HG03159 (cell line): ENCODE results near the gene TRAF4.
A peak's percentile ranks its signal among the peaks of the same experiment; 100 is the strongest.

ENCODE experiments used
- ATAC-seq: cut with Tn5 transposase; IDR thresholded peaks from one replicate; pipeline ENCODE4 v1.9.1; 2021; ENCODE audit warnings: mild to moderate bottlenecking, moderate library complexity; ENCODE audit not compliant: unreplicated experiment

TRAF4 gene

DNA sequence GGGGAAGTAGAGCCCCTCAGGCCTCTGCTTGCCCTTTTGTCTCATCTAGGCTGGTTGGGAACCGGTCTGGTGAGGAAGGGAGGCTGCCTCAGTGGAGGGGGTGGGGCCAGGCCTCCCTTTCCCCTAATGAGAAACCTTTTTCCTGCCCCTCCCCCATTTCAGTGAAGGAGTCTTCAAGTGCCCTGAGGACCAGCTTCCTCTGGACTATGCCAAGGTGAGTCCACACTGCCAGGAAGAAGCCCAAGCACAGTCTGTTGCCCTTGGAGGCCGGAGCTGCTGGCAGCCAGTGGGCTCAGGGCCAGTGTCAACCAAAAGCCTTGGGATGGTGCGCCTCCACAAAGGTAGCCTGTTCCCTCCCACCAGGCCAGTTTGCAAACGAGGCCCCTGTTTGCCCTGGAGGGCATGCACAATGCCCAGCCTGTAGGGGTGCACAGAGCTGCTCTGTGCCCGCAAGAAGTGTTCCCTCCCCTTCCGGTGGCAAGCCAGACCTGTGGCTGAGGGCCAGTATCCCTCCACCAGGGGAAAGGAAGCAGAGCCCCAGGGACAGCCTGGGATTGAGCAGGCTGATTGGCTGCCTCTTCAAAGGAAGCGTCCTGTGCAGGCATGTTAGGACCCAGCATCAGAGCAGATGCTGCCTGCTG is 3.4 kb downstream of the TRAF4 start:
- no peak for ATAC-seq

DNA sequence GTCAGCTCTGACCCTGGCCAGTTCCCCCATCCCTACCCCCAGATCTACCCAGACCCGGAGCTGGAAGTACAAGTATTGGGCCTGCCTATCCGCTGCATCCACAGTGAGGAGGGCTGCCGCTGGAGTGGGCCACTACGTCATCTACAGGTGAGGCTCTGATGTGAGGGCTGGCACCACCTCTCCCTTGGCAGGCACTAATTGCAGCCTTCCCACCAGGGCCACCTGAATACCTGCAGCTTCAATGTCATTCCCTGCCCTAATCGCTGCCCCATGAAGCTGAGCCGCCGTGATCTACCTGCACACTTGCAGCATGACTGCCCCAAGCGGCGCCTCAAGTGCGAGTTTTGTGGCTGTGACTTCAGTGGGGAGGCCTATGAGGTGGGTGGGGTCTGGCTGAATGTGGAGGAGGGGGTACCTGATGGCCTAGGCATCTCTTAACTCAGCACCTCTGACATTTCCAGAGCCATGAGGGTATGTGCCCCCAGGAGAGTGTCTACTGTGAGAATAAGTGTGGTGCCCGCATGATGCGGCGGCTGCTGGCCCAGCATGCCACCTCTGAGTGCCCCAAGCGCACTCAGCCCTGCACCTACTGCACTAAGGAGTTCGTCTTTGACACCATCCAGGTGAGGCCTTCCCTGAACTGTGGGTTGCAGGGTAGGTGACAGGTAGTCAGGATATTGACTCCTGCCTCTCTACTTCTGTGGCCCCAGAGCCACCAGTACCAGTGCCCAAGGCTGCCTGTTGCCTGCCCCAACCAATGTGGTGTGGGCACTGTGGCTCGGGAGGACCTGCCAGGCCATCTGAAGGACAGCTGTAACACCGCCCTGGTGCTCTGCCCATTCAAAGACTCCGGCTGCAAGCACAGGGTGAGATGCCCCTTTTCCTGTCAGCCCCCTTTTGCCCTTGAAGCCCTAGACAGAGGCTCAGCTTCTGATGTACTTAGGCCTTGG is 4.3 kb downstream of the TRAF4 start:
- no peak for ATAC-seq

DNA sequence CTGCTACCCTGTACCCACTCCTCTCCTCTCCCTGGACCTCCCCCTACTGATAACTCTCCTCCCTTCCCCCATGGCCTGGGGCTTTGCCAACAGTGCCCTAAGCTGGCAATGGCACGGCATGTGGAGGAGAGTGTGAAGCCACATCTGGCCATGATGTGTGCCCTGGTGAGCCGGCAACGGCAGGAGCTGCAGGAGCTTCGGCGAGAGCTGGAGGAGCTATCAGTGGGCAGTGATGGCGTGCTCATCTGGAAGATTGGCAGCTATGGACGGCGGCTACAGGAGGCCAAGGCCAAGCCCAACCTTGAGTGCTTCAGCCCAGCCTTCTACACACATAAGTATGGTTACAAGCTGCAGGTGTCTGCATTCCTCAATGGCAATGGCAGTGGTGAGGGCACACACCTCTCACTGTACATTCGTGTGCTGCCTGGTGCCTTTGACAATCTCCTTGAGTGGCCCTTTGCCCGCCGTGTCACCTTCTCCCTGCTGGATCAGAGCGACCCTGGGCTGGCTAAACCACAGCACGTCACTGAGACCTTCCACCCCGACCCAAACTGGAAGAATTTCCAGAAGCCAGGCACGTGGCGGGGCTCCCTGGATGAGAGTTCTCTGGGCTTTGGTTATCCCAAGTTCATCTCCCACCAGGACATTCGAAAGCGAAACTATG is 5.2 kb downstream of the TRAF4 start:
- no peak for ATAC-seq

DNA sequence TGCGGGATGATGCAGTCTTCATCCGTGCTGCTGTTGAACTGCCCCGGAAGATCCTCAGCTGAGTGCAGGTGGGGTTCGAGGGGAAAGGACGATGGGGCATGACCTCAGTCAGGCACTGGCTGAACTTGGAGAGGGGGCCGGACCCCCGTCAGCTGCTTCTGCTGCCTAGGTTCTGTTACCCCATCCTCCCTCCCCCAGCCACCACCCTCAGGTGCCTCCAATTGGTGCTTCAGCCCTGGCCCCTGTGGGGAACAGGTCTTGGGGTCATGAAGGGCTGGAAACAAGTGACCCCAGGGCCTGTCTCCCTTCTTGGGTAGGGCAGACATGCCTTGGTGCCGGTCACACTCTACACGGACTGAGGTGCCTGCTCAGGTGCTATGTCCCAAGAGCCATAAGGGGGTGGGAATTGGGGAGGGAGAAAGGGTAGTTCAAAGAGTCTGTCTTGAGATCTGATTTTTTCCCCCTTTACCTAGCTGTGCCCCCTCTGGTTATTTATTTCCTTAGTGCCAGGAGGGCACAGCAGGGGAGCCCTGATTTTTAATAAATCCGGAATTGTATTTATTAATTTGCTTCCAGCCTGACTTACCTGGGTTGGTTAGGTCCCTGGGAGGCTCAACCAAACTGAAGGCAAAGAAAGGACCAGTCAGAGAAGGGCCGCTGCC is 5.8 kb downstream of the TRAF4 start:
- no peak for ATAC-seq

DNA sequence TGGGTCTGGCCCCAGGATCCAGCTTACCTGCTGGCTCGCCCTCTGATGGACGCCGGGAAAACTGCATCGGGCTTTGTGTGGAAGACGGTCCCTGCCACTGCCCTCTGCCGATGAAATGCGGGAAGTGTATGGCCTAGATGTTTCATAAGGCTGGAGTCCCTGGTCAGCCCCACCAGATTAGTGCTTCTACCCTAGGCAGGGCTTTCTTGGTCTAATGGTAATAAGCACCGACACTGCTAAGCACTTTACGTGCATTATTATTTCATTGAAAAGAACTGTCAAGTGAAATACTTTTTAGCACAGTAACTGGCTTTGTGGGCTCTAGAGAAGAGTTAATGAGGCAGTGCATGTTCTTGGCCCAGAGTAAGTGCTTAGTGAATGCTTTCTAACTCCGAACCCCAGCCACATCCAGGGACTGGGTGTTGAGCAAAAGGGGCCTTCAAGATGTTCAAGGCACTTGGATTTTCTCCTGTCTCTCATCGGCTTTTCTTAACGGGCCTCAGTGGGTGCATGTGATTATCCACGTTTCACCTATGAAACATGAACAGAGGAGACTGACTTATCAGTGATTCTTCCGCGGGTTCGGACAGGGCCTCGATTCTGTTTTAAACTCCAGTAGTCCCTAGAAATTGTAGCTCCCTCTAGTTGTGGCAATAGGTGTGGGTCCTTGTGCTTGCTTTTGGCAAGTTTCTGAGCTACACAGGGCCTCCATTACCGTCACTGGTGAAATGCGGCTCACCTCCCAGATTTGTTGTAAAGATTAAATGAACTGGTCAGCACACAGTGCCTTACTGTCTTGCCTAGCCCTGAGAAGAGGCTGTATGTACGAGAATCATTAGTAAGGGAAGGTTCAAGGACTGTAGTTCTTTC is 6.6 kb downstream of the TRAF4 start:
- peak; percentile 58 for ATAC-seq

DNA sequence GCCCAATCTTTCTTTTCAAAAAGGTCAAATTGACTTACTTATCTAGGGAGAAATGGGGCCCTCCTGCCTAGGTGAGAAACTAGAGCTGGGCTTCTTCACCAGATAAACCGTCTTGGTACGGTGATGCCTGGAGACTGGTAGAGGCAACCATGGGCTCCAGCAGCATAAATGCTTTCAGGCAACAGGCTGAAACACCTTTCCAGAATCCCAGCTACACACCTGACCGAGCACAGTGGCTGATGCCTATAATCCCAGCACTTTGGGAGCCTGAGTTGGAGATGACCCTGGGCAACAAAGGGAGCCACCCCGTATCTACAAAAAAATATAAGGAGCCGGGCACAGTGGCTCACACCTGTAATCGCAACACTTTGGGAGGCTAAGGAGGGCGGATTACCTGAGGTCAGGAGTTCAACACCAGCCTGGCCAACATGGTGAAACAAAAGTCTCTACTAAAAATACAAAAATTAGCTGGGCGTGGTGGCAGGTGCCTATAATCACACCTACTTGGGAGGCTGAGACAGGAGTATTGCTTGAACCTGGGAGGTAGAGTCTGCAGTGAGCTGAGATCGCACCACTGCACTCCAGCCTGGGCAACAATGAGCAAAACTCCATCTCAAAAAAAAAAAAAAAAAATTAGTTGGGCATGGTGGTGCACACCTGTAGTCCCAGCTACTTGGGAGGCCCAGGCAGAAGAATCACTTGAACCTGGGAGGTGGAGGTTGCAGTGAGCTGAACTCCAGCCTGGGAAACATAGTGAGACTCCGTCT is 8.0 kb downstream of the TRAF4 start:
- ATAC-seq, result no peak

DNA sequence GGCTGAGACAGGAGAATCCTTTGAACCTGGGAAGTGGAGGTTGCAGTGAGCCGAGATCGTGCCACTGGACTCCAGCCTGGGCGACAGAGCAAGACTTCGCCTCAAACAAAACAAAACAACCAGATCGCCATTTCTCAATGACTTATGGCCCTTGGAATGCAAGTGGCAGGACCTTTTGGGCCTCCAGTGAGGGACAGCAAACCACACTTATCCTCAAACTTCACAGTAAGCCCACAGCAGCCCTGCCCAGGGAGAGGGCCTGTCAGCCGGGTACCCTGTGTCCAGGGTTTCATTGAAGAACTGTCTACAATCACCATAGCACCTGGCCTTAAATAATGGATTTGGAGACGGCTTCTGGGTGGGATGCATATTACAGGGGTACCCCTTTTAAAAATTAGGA is 11.7 kb downstream of the TRAF4 start:
- no peak for ATAC-seq

DNA sequence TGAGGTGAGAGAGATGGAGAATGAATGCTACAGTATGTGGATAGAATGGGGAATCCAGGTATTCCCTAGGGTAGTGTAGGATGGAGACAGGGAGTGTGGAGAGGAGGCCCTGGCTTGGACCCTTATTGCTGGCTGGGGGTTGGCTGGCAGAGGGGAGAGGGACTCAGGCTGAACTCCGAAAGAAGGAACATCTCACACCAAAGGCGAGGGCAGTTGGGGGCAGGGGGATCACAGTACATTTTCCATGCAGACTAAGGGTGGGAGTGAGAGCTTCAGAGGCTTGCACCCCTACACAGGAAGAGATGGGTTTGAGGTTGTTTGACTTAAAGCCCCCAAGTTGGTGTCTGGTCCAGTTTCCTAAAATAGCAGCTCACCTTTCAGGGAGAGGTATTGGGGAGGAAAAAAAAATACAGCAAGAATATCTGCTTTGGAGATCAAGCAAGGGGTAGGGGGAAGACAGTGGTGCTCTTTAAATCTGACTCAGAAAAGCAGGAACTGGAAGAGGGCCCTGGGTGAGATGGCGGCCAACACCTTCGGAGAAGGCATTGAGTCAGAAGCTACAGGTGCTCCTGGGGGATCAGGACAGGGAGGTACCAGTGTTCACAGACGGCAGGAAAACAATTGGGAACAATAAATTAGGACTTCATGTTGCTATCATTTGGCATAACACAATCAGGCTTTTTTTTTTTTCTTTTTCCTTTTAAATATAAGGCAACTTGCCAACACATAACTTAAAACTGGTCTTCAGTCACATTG is 12.4 kb downstream of the TRAF4 start:
- ATAC-seq, result no peak

DNA sequence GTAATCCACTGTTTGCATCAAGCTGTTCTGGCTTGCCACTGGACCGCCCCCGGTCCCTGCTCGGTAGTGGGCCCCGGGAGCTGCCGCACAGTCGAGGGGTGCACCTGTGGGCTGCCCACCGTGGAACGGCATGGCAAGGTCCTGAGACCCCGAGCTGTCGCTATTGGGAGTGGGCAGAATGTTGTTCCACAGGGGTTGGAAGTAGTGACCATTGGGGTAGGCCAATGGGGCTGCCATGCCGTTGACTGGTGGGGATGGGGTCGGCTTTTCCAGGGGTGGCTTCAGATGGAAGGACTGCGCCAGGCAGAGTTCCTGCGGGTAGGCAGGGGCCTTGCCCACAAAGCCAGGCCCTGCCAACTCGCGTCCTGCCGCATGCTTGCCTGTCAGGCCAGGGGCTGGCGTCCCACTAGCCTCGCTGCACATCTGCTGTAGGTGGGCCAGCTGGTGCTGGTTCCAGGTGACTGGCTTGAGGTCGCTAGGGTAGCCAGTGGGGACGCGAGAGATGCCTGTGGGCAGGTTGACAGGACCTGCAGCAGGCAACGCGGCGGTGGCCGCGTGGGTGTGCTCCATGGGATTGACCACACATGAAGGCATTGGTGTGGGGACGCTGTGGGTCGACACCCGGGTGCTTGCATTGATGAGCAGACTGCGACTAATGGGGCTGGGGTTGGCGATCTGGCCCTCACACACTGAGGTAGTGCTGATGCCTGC is 14.8 kb downstream of the TRAF4 start:
- ATAC-seq, result no peak

DNA sequence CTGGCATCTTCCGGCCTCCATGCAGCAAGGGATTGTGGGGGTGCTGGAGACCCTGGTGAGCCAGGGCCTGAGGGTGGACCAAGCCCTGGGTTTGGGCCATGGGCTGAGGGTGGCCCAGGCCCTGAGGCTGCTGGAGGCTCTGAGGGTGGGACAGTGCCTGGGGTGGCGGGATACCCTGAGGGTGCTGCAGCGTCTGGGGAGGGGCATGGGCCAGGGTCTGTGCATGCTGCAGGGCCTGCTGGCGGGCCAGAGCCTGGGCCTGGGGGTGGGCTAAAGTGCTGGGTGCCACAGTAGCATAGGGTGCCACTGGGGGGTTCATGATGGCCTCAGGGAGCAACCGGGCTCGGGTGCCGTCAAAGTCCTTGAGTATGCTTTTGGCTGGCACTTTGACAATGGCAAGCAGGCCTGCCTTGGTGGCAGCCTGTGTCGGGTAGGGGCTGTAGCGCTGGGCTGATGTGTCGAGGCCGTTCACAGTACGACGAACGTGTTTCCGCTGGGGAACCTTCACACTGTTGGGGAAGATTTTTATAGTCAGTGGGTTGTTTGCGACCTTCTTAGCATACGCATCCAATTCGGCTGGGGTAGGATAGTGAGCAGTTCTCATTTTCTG is 15.6 kb downstream of the TRAF4 start:
- no peak for ATAC-seq

DNA sequence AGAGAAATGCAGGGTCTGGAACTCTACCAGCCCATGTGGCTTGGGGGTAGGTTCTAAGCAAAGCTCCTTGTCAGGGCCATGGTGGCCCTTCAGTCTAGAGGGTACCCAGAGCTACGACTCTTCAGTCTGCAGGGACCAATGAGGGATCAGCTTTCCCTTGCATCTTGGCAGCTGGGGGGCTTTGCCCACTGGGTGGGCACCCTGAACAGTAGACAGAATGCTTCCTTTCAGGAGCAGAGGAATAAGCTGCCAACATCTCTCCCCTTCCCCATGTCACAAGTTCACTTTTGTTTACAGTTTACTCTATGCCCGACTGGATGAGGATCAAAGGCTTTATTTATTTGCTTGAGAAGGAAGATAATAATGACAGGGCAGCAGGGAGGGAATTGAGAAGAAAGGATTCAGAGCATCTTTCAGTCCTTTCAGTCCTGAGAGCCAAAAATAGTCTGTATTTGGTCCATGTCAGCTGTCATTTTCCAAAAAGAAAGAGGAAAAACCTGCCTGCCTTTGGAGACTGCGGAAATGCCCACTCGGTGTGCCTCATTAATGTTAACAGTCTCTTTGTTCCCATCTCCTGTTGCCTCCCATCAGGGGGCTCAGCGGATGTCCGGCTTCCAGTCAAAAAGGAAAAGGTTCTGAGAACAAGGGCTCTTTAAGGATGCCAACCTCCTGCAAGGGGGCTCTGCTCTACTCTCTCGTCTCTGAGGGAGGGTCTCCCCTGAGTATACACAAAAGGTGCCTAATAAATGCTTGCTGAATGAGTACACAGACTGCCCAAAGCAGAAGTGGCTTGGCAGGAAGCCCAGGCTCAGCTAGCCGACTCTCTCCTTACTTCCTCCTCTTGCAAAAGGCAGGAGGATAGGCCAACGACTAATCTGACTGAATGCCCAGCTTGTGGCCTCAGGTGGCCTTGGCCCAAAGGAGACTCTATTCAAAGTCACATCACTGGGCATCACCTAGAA is 17.1 kb downstream of the TRAF4 start:
- no peak for ATAC-seq

DNA sequence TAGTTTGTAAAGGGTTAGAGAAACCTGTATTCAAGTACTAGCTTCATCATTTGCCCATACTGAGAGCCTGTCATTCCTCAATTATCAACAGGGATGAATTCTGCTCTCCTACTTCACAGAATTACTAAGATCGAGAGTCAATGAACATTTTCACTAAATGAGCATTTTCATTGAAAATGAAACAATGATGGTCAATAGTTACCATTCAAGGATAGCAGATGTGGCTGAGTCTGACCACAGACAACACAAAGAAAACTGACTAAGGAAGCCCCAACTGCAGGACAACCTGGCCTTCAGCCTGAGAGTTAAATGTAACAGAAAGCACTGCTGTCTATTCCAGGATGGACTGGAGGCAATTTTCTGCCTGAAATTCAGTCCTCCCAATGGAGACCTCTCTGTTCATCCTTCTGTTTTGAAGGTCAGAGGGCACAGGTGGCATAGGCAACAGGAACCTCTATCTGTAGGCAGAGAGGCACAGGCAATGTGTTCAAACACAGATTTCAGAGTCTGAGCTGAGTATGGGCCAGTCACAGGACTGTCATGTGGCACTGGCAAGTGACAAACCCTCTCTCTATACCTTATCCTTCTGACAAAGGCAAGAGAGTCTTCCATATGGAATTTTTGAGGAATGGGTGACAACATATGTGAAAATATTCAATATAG is 19.5 kb downstream of the TRAF4 start:
- no peak for ATAC-seq

DNA sequence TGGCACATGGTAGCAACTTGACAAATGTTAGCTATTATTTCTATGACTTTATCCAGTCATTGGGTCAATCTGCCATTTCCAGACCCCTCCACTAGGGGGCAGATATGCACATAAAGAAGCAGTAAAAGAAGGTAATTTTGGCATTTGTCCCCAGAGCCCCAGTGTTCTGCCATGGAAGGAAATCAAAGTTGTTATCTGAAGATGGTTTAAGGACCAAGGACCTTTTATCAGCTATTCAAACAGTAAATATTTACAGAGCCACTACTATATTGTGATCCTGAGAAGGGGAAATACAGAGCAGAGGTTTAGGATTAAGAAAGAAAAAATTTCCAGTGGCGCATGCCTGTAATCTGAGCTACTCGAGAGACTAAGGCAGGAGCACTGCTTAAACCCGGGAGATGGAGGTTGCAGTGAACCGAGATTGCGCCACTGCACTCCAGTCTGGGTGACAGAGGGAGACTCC is 20.0 kb downstream of the TRAF4 start:
- ATAC-seq, result no peak

DNA sequence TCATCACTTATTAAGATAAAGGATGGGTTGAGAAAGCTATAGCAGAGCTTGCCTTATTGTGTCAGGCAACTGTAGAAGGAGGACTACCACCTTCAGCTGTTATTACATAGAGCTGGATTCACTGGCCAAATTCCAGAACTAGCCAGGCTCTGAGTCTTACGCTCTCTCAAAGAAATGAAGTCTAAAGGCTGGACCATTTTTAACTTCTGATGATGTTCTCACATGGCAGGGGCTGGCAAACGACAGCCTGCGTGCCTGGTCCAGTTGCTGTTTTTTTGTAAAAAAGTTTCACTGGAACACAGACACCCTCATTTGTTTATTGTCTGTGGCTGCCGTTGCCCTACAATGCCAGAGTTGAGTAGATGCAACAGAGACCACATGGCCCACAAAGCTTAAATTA is 21.2 kb downstream of the TRAF4 start:
- no peak for ATAC-seq

DNA sequence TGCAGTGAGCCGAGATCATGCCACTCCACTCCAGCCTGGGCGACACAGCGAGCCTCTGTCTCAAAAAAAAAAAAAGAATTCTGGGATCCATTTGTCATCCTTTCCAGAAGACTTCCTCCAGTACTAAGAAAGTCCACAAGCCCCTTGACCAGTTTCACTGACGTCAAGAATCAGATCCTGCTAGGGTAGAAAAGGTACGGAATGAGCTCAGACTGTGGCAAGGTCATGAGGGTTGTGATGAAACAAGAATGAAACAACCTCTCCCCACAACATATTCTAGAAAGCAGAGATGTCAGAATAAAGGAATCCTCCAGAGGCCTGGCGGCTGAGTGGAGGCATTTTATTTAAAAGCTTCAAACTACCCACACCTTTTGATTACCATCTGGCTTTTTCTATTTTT is 29.9 kb downstream of the TRAF4 start:
- no peak for ATAC-seq

DNA sequence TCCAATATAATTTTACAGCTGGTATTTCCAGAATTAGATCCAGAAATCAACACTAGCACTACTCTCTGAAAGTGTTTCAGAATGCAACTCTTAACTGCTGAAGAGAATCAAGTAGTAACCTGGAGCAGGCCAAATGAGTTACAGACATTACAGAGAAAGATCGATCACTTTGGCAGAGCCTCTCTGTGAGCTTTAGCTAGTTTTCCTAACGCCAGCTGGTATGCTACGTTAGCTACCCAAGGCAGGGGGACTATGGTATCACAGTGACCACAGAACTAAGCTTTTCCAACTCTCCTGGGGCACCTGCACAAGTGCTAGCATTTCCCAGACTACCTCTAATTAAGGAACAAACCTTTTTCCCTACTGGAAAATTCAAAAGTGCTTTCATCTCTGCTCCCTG is 30.4 kb downstream of the TRAF4 start:
- no peak for ATAC-seq
